Stomach (tissue), 9 donors: ENCODE measurements around the gene MBD4. TPM values are rescaled to one million over a fixed set of nuclear protein-coding genes. Genes with fewer than 3 reads are reported as not detected.
"Not testable (repeated sequence)": the region's sequence is repeated elsewhere in the genome, so short reads cannot be mapped to it uniquely, and the experiment has no call there.

Source experiments
- DNase-seq, 2 donors: peaks; one replicate each; pipeline versions ENCODE4 v3.0.0 to v3.0.0-alpha.2; 2013 to 2019
- H3K27ac ChIP-seq, 5 donors: fragments of 200-600 bp in 4 of 5; sonication (generic) in 4 of 5; one replicate each; pipeline ENCODE4 v1.5.1; 2013 to 2019; ENCODE audit warnings: mild to moderate bottlenecking in 1 of 5, moderate library complexity in 1 of 5
- H3K27me3 ChIP-seq, 3 donors: fragments of 200-600 bp; sonication (generic); one replicate each; pipeline ENCODE4 v1.5.1; 2017 to 2019; ENCODE audit warnings: mixed run types in 1 of 3
- H3K36me3 ChIP-seq, 4 donors: fragments of 200-600 bp; sonication (generic); 1 replicate in 3 of 4; 2 replicates in 1 of 4; pipeline ENCODE4 v1.5.1; 2016 to 2019
- H3K4me1 ChIP-seq, 4 donors: fragments of 200-600 bp; sonication (generic); one replicate each; pipeline ENCODE4 v1.5.1; 2016 to 2019
- H3K4me3 ChIP-seq, 4 donors: fragments of 200-600 bp; sonication (generic) in 3 of 4; one replicate each; pipeline ENCODE4 v1.5.1; 2016 to 2019; ENCODE audit warnings: mild to moderate bottlenecking in 1 of 4
- H3K9me3 ChIP-seq, 4 donors: fragments of 200-600 bp; sonication (generic); one replicate each; pipeline ENCODE4 v1.5.1; 2016 to 2019
- EP300 ChIP-seq: sonication (generic); formaldehyde crosslinking; IDR thresholded peaks from one replicate; pipeline ENCODE4 v1.6.1; 2017; ENCODE audit warnings: antibody characterized with exemption
- POLR2A ChIP-seq, 4 donors: fragments of 450-650 bp; IDR thresholded peaks; one replicate each; pipeline ENCODE4 v1.6.1; 2016; ENCODE audit warnings: antibody characterized with exemption in 4 of 4, control low read depth in 2 of 4, mild to moderate bottlenecking in 1 of 4, moderate library complexity in 1 of 4
- POLR2AphosphoS5 ChIP-seq, 3 donors: sonication (generic); formaldehyde crosslinking; IDR thresholded peaks; one replicate each; pipeline ENCODE4 v1.6.1; 2016; ENCODE audit warnings: antibody characterized with exemption in 3 of 3
- WGBS, 5 donors: extraction: QIAGEN DNeasy Blood & Tissue Kit in 3 of 5; methylation state at CpG; one replicate each; pipeline versions ENCODE4 v1.1.5 to v1.1.7; 2013 to 2018; 5-methylcytosine and 5-hydroxymethylcytosine counted together
- intact Hi-C: fragments of 100-400 bp; cut with DNase I; formaldehyde crosslinking; loops from one replicate; pipeline ENCODE4 v1.15.1; 2023; ENCODE audit warnings: low total_unique reads
- polyA plus RNA-seq, 3 donors: library from polyadenylated mRNA; stranded (reverse); fragments of 200-250 nt; gene quantifications; one replicate each; pipeline ENCODE4 v1.2.3, GENCODE V29; 2013
- total RNA-seq, 5 donors: library from RNA; depleted of rRNA; stranded (reverse); fragments of >200 nt; gene quantifications; one replicate each; pipeline versions ENCODE4 v1.1.0 to v1.2.3, GENCODE V29; 2014 to 2016
- TF ChIP-seq, protein P1 (sequence below), 7 experiments: fragments of 450-650 bp in 4 of 7; fragments of 200-600 bp in 3 of 7; sonication (generic) in 3 of 7; IDR thresholded peaks; one replicate each; pipeline ENCODE4 v1.5.1; 2016 to 2019; ENCODE audit warnings: antibody characterized with exemption in 7 of 7, control low read depth in 2 of 7, mild to moderate bottlenecking in 1 of 7
- donor health status: healthy with polysubstance abuse.
- donor health status: Bipolar disorder and iron deficiency.
- donor health status: healthy.

The MBD4 gene
- total and polyA plus RNA-seq, 8 donors: 5.8 to 74.1 (median 21.7) TPM

DNA sequence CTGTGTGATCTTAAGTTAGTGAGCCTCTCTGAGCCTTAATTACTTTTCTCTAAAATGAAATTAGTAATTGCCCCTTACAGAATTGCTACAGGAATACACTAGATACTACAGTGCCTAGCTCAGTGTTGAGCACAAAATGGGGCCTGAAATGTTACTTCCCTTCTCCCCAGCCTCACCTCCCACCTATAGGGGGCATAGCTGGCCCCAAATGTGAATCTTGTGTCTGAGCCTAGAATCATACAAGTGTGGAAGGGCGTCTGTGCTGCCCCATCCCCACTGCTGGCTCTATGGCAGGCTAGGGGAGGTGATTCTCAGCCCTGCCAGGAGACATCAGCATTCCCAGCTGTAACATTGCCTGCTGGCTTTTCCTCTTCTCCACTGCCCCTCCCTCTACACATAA lies 43.0 kb upstream of the MBD4 start:
- TF ChIP-seq, protein P1, sequence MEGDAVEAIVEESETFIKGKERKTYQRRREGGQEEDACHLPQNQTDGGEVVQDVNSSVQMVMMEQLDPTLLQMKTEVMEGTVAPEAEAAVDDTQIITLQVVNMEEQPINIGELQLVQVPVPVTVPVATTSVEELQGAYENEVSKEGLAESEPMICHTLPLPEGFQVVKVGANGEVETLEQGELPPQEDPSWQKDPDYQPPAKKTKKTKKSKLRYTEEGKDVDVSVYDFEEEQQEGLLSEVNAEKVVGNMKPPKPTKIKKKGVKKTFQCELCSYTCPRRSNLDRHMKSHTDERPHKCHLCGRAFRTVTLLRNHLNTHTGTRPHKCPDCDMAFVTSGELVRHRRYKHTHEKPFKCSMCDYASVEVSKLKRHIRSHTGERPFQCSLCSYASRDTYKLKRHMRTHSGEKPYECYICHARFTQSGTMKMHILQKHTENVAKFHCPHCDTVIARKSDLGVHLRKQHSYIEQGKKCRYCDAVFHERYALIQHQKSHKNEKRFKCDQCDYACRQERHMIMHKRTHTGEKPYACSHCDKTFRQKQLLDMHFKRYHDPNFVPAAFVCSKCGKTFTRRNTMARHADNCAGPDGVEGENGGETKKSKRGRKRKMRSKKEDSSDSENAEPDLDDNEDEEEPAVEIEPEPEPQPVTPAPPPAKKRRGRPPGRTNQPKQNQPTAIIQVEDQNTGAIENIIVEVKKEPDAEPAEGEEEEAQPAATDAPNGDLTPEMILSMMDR (IDR thresholded peaks at IDR 0.05): no peak
- TF ChIP-seq POLR2A (IDR thresholded peaks at IDR 0.05): no peak
- TF ChIP-seq EP300: no peak
- TF ChIP-seq POLR2AphosphoS5 (IDR thresholded peaks at IDR 0.05): no peak
- Histone ChIP-seq H3K36me3 (peaks cover 10 to 99% (median 84%) of the 10 kb centered on the region in 4 donors), H3K27ac (no peak overlapping the region), H3K9me3 (no peaks in the 10 kb centered on the region), H3K4me3 (no peak overlapping the region), H3K27me3 (no peaks in the 10 kb centered on the region), H3K4me1 (peaks cover 0 to 24% (median 4%) of the 10 kb centered on the region in 4 donors)
- 70 to 94% (median 82%) methylated on average over 1 of the region's 1 CpG for WGBS, 5 donors
- no peak for DNase-seq
- intact Hi-C loops: loop anchor here (5.0 to 10.0 kb wide), 2 partner anchors 345 to 442 kb away; no protein-coding TSS in a partner anchor

DNA sequence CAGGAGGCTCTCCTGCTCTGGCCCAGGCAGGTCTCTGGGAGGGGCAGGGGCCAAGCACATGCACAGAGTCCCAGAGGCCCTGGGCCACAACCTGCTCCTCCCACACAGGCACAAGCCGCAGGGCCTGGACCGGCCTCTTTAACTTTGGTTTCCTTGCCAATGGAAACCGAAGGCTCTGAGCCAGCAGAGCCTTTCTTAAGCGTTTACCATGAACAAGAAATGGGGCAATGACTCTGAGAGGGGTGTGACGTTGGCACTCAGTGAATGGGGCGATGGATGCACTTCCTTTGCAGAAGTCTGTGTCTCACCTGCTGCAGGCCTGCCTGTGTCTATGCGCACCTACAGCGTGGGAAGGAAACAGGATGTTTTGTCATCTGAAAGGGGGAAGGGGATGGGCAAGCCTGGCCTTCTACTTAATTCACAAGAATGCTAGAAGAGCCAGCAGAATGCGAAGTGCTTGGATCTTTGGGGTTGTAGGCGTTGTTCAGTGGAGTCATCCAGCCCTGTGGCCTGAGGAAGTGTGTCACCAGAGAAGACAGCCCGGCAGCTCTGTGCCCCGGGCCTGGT lies 42.1 kb upstream of the MBD4 start:
- TF ChIP-seq POLR2A (IDR thresholded peaks at IDR 0.05): no peak
- TF ChIP-seq EP300: no peak
- no peak for TF ChIP-seq POLR2AphosphoS5 (IDR thresholded peaks at IDR 0.05)
- TF ChIP-seq, protein P1 (IDR thresholded peaks at IDR 0.05): no peak
- Histone ChIP-seq H3K36me3 (peaks cover 10 to 99% (median 89%) of the 10 kb centered on the region in 4 donors), H3K27me3 (no peaks in the 10 kb centered on the region), H3K4me1 (peaks cover 0 to 24% (median 4%) of the 10 kb centered on the region in 4 donors), H3K9me3 (no peaks in the 10 kb centered on the region), H3K4me3 (no peak overlapping the region), H3K27ac (peak overlapping the region in 1 of 5 donors; percentile 25)
- WGBS, 5 donors: 59 to 74% (median 63%) methylated on average over 12 of the region's 12 CpGs
- intact Hi-C loops: loop anchor here (5.0 to 10.0 kb wide), 2 partner anchors 345 to 443 kb away; no protein-coding TSS in a partner anchor
- DNase-seq: peak; percentile 29 to 52

DNA sequence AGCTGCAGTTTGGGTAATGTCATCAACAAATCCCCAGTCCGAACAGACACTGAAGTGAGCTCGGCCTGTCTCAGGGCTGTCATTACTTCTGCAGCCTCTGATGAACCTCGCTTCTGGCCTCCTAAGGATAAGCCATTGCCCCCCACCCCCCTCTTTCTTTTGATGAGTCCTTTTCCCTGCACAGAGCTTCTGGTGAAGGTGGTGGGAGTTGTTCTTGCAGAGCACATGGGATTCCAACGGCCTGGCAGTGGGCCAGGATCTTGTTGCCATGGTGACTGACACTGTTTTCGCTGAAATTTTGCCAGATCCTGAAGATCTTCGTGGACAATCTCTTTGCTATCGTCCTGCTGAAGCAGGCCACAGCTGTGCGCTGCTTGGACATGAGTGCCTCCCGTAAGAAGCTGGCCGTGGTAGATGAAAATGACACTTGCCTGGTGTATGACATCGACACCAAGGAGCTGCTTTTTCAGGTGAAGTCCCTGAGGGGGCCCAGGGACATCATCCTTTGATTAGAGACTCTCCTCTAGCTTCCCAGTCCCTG lies 41.5 kb upstream of the MBD4 start:
- H3K4me1 ChIP-seq: peaks cover 0 to 24% (median 4%) of the 10 kb centered on the region in 4 donors
- intact Hi-C loops: loop anchor here (5.0 to 10.0 kb wide), 2 partner anchors 346 to 444 kb away; no protein-coding TSS in a partner anchor
- not testable (repeated sequence) for H3K4me3 ChIP-seq, H3K9me3 ChIP-seq, H3K27me3 ChIP-seq
- H3K27ac ChIP-seq: peak overlapping the region in 1 of 5 donors; percentile 25
- peaks cover 14 to 99% (median 95%) of the 10 kb centered on the region in 4 donors for H3K36me3 ChIP-seq
- DNase-seq: peak in 1 of 2 donors; percentile 62
- WGBS, 5 donors: 55 to 73% (median 67%) methylated on average over 4 to 8 of the region's 11 CpGs

GRCh38 chr3:129476586-129476985 lies 36.8 kb upstream of the MBD4 start:
- H3K9me3 ChIP-seq: no peaks in the 10 kb centered on the region
- TF ChIP-seq EP300 (no peak), POLR2AphosphoS5 (IDR thresholded peaks at IDR 0.05) (no peak), POLR2A (IDR thresholded peaks at IDR 0.05) (no peak)
- TF ChIP-seq, protein P1 (IDR thresholded peaks at IDR 0.05): no peak
- H3K4me3 ChIP-seq: no peak overlapping the region
- H3K4me1 ChIP-seq: peaks cover 0 to 5% (median 2%) of the 10 kb centered on the region in 4 donors
- WGBS, 5 donors: 90 to 94% (median 91%) methylated on average over 5 to 6 of the region's 6 CpGs
- intact Hi-C loops: no loop called here
- no peak overlapping the region for H3K27ac ChIP-seq
- H3K36me3 ChIP-seq: peaks cover 19 to 79% (median 75%) of the 10 kb centered on the region in 4 donors
- no peaks in the 10 kb centered on the region for H3K27me3 ChIP-seq
- no peak for DNase-seq

GRCh38 chr3:129475863-129476262 lies 36.1 kb upstream of the MBD4 start:
- Histone ChIP-seq H3K27ac (no peak overlapping the region), H3K4me1 (peaks cover 0 to under 1% (median 0%) of the 10 kb centered on the region in 4 donors), H3K4me3 (no peak overlapping the region), H3K27me3 (no peaks in the 10 kb centered on the region), H3K36me3 (peaks cover 23 to 82% (median 75%) of the 10 kb centered on the region in 4 donors), H3K9me3 (no peaks in the 10 kb centered on the region)
- no peak for DNase-seq
- TF ChIP-seq POLR2A (IDR thresholded peaks at IDR 0.05) (no peak), POLR2AphosphoS5 (IDR thresholded peaks at IDR 0.05) (no peak), EP300 (no peak)
- TF ChIP-seq, protein P1 (IDR thresholded peaks at IDR 0.05): no peak
- WGBS, 5 donors: 90 to 100% (median 98%) methylated on average over 3 of the region's 3 CpGs
- intact Hi-C loops: no loop called here
